HG03575 (cell line): ENCODE measurements around the gene LTBP2.

Experiments used
- ATAC-seq: cut with Tn5 transposase; IDR thresholded peaks from one replicate; pipeline ENCODE4 v1.9.1; 2021; ENCODE audit not compliant: unreplicated experiment, insufficient number of reproducible peaks, low FRiP score; ENCODE audit errors: extremely low read depth

LTBP2 gene

DNA sequence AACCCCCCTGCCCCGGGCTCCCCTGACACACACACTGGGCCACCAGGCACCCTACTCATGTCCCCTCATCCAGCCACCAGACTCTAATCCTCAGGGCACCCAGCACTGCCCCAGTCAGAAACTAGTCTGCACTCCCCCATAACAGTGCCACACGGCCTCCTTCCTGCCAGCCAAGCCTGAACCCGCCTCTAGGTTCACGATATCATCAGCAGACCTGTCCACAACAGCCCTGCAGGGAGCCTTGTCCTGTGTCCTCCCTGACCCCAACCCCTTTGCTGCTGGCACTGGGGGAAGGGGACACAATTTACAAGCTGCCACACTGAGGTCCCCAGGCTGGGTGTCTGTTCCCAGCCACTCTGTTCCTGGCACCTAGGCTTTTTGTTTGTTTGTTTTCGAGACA, 33.6 kb downstream of the LTBP2 start:
- no peak for ATAC-seq

DNA sequence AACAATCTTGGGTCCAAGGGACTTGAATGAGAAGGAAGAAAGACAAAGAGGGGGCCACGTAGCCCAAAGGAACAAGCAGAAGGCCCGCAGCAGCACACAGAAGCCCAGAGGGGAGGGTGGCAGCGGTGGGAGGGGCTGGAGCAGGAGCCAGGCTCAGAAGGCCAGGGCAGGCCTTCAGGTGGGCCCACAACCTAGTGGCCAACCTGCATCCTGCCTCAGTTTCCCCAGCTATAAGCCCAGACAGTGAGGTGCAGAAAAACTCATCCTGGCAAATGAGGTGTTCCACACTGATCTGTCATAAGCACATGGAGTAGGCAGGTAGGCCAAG, 34.1 kb downstream of the LTBP2 start:
- no peak for ATAC-seq

GRCh38 chr14:74577247-74577947, 34.6 kb downstream of the LTBP2 start:
- no peak for ATAC-seq

GRCh38 chr14:74575936-74576335, 36.1 kb downstream of the LTBP2 start:
- ATAC-seq = no peak

- ATAC-seq = no peak
Measured at GRCh38 chr14:74575507-74575906, 36.5 kb downstream of the LTBP2 start.

GRCh38 chr14:74574706-74575105, 37.3 kb downstream of the LTBP2 start:
- no peak for ATAC-seq

GRCh38 chr14:74574090-74574433, 38.0 kb downstream of the LTBP2 start:
- no peak for ATAC-seq

DNA sequence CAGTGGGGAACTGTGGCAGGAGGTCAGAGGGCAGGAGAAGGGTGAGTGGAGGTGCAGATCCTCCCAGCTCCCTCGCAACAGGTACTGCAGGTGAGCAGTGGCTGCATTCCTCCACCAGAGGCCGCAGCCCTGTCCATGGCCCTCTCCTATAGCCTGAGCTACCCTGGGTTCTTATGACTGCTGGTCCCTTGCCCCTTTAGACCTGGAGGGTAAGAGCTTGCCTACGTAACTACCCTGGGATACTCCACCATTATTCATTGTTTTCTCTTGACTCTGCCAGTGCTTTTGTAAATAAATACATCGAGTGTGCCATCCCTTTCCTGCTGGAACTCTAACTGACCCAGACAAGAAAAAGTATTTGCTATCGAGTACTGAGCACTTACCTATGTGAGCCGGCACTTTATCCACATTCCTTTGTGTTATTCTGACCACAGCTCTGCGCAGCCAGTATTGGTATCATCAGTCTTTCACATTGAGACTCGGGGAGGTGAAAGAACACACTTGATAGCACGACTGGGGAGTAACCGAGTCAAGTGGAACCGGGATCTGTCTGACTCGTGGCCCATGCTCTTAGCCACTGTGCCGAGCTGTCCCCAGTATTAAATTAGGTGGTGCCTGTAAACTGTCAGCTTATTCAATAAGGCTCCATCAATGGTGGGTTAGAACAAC, 38.5 kb downstream of the LTBP2 start:
- no peak for ATAC-seq

GRCh38 chr14:74572726-74573301, 39.2 kb downstream of the LTBP2 start:
- no peak for ATAC-seq

GRCh38 chr14:74571901-74572725, 39.9 kb downstream of the LTBP2 start:
- ATAC-seq = no peak

- no peak for ATAC-seq
Measured at GRCh38 chr14:74571441-74571841, 40.6 kb downstream of the LTBP2 start.

- no peak for ATAC-seq
Measured at GRCh38 chr14:74570696-74571095, 41.3 kb downstream of the LTBP2 start.

DNA sequence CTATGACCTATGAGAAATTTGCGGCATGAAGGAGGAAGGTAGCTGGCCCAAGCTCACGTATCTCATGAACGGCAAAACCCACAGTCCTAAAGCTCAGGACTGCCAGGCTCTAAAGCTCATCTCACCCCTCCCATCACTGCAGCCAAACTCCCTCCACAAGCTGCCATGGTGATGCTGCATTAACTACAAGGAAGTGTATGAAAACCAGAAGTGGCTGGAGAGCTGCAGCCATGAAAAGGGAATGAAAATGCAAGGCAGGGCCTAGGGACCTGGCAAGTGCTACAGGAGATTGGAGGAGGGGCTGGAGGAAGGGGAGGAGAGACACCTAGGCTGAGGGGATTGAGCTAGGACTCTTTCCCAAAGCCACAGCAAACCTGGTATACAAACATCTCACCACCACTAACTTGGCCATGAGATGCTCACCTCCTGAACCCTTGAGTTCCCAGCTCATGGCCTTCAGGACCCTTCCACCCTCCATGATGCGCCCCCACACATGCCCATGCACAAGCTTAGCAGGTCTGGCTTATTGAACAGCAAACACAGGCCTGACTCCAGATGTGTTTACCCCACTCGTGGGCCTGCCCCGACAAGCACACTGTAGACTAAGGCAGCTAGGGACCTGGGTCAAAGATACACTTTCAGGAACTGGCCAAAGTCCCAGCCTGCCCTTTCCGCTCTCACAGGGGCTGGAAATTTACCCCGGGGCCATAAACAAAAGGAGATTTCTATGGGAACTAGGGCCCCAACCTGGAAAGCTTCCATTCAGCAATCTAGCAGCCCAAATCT, 42.0 kb downstream of the LTBP2 start:
- no peak for ATAC-seq

DNA sequence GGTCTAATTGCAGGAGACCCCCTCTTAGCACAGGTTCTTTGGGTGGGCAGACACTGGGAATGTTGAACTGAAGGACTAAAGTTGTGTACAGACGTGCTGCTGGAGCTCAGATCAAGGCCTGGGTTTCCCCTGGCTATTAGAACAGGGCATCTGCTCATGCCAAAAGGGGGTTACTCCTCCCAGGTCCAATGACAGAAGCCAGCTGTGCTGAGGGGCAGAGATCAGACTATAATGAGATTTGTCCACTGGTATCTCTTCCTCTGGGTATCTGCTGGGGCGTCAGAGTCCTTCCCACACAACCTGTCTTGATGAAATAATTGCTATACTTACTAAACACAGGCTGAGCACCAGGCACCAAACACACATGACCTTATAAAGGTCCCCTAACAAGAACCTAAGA, 42.6 kb downstream of the LTBP2 start:
- ATAC-seq = no peak

GRCh38 chr14:74568911-74569310, 43.1 kb downstream of the LTBP2 start:
- ATAC-seq = no peak

GRCh38 chr14:74568380-74568649, 43.7 kb downstream of the LTBP2 start:
- ATAC-seq = no peak

DNA sequence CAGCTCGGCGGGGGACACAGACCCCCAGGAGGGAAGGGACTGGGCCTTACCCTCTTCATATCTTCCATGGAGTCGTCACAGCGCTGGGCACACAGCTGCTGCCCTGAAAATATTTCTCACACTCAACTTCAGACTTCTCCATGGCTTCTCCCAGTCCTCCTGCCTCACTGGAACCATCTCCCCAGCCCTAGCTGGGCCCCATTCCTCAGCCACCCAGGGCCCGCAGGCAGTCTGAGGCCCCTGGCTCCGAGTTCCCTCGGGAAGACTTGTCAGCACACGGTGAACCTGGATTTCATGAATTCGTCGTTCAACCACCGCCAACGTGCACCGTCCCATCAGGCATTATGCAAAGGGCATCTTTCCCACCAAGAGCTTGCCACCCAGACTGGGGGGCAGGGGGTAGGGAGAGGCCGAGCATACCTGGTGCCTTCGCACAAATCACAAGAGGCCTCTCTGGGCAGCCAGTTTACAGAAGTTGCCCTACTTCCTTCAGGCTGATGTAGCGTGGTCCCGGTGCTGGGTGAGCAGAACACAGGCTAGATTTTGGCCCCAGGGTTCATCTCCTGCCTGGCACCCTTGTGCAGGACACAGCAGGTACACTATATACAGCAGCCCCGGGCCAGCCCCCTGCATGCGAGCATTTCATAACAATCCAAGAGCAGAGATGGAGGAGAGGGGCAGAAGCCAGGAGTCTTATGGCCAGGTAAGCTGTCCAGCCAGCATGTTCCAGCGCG, 44.2 kb downstream of the LTBP2 start:
- ATAC-seq = no peak

- no peak for ATAC-seq
Measured at GRCh38 chr14:74567219-74567618, 44.8 kb downstream of the LTBP2 start.
